Measurements from ENCODE around the gene KIRREL3.

The KIRREL3 gene

GRCh38 chr11:126704096-126704495 lies 296.5 kb downstream of the KIRREL3 start:
- no peak for DNase-seq (ENCODE audit: low read depth)

- no peak for DNase-seq (ENCODE audit: low read depth)
These were observed 296.9 kb downstream of the KIRREL3 start for GRCh38 chr11:126703662-126704061.

- DNase-seq (ENCODE audit: low read depth): no peak
These were observed 297.6 kb downstream of the KIRREL3 start for GRCh38 chr11:126702987-126703386.

- DNase-seq (ENCODE audit: low read depth): no peak
These were observed 298.3 kb downstream of the KIRREL3 start for GRCh38 chr11:126702165-126702720.

- DNase-seq (ENCODE audit: low read depth): no peak
These were observed 299.1 kb downstream of the KIRREL3 start for GRCh38 chr11:126701520-126701897.

GRCh38 chr11:126700768-126701519 lies 299.6 kb downstream of the KIRREL3 start:
- DNase-seq (ENCODE audit: low read depth): no peak

GRCh38 chr11:126698576-126698975 lies 302.0 kb downstream of the KIRREL3 start:
- DNase-seq (ENCODE audit: low read depth): no peak

GRCh38 chr11:126697936-126698335 lies 302.6 kb downstream of the KIRREL3 start:
- no peak for DNase-seq (ENCODE audit: low read depth)

GRCh38 chr11:126696982-126697381 lies 303.6 kb downstream of the KIRREL3 start:
- no peak for DNase-seq (ENCODE audit: low read depth)

GRCh38 chr11:126695293-126695692 lies 305.3 kb downstream of the KIRREL3 start:
- DNase-seq (ENCODE audit: low read depth): peak; percentile 2

GRCh38 chr11:126694065-126694625 lies 306.4 kb downstream of the KIRREL3 start:
- no peak for DNase-seq (ENCODE audit: low read depth)

GRCh38 chr11:126687477-126687876 lies 313.1 kb downstream of the KIRREL3 start:
- no peak for DNase-seq (ENCODE audit: low read depth)

- no peak for DNase-seq (ENCODE audit: low read depth)
These were observed 313.6 kb downstream of the KIRREL3 start for GRCh38 chr11:126686938-126687337.

GRCh38 chr11:126683766-126684728 lies 316.5 kb downstream of the KIRREL3 start:
- no peak for DNase-seq (ENCODE audit: low read depth)

- no peak for DNase-seq (ENCODE audit: low read depth)
These were observed 318.0 kb downstream of the KIRREL3 start for GRCh38 chr11:126682590-126682989.

GRCh38 chr11:126680700-126681099 lies 319.9 kb downstream of the KIRREL3 start:
- no peak for DNase-seq (ENCODE audit: low read depth)

GRCh38 chr11:126680131-126680530 lies 320.4 kb downstream of the KIRREL3 start:
- DNase-seq (ENCODE audit: low read depth): peak; percentile 1

GRCh38 chr11:126679033-126679432 lies 321.5 kb downstream of the KIRREL3 start:
- DNase-seq (ENCODE audit: low read depth): no peak

GRCh38 chr11:126676536-126676935 lies 324.0 kb downstream of the KIRREL3 start:
- no peak for DNase-seq (ENCODE audit: low read depth)

- DNase-seq (ENCODE audit: low read depth): no peak
These were observed 327.3 kb downstream of the KIRREL3 start for GRCh38 chr11:126673319-126673718.

GRCh38 chr11:126669416-126669815 lies 331.2 kb downstream of the KIRREL3 start:
- peak; percentile 49 for DNase-seq (ENCODE audit: low read depth)

- no peak for DNase-seq (ENCODE audit: low read depth)
These were observed 335.9 kb downstream of the KIRREL3 start for GRCh38 chr11:126664643-126665042.
